HTERT RPE-1 (cell line): ENCODE data around the gene BEND5.

Experiments used
- in situ Hi-C: fragments of 300-500 bp; cut with MboI; formaldehyde crosslinking; loops from 4 replicates; pipeline ENCODE4 v1.14.3; 2020; ENCODE audit warnings: low sequenced_read_pairs

BEND5 gene

GRCh38 chr1:48726139-48726538 lies 50.6 kb downstream of the BEND5 start:
- in situ Hi-C loops: no loop called here

- in situ Hi-C loops: no loop called here
These were observed 51.2 kb downstream of the BEND5 start for GRCh38 chr1:48725341-48726046.

GRCh38 chr1:48720929-48721328 lies 55.8 kb downstream of the BEND5 start:
- in situ Hi-C loops: no loop called here

- in situ Hi-C loops: no loop called here
These were observed 58.0 kb downstream of the BEND5 start for GRCh38 chr1:48718705-48719104.

GRCh38 chr1:48718116-48718630 lies 58.5 kb downstream of the BEND5 start:
- in situ Hi-C loops: no loop called here

- in situ Hi-C loops: no loop called here
These were observed 59.6 kb downstream of the BEND5 start for GRCh38 chr1:48717082-48717481.

GRCh38 chr1:48715921-48716320 lies 60.8 kb downstream of the BEND5 start:
- in situ Hi-C loops: no loop called here

- in situ Hi-C loops: no loop called here
These were observed 65.8 kb downstream of the BEND5 start for GRCh38 chr1:48710915-48711314.

GRCh38 chr1:48710318-48710717 lies 66.4 kb downstream of the BEND5 start:
- in situ Hi-C loops: no loop called here

- in situ Hi-C loops: no loop called here
These were observed 72.0 kb downstream of the BEND5 start for GRCh38 chr1:48704736-48705135.

- in situ Hi-C loops: no loop called here
These were observed 75.2 kb downstream of the BEND5 start for GRCh38 chr1:48701445-48701844.

- in situ Hi-C loops: no loop called here
These were observed 79.5 kb downstream of the BEND5 start for GRCh38 chr1:48697066-48697707.

GRCh38 chr1:48695161-48695560 lies 81.5 kb downstream of the BEND5 start:
- in situ Hi-C loops: no loop called here

GRCh38 chr1:48693674-48694320 lies 82.9 kb downstream of the BEND5 start:
- in situ Hi-C loops: no loop called here

GRCh38 chr1:48693180-48693579 lies 83.5 kb downstream of the BEND5 start:
- in situ Hi-C loops: no loop called here

GRCh38 chr1:48692235-48692634 lies 84.5 kb downstream of the BEND5 start:
- in situ Hi-C loops: no loop called here

GRCh38 chr1:48691429-48692001 lies 85.2 kb downstream of the BEND5 start:
- in situ Hi-C loops: no loop called here

- in situ Hi-C loops: no loop called here
These were observed 88.5 kb downstream of the BEND5 start for GRCh38 chr1:48688102-48688760.

GRCh38 chr1:48687282-48688045 lies 89.2 kb downstream of the BEND5 start:
- in situ Hi-C loops: no loop called here

- in situ Hi-C loops: no loop called here
These were observed 90.5 kb downstream of the BEND5 start for GRCh38 chr1:48686159-48686558.
